K562 (cell line): ENCODE results near the gene PRRT2. TPM values are rescaled to one million over a fixed set of nuclear protein-coding genes. Genes with fewer than 3 reads are reported as not detected.
A peak's percentile ranks its signal among the peaks of the same experiment; 100 is the strongest.

Source experiments
- ATF1 ChIP-seq, 2 experiments: fragments of 450-650 bp in 1 of 2; IDR thresholded peaks; 2 replicates each; pipeline ENCODE4 v1.6.1; 2016; ENCODE audit warnings: missing compliant biosample characterization in 1 of 2, missing genetic modification characterization in 1 of 2
- ESRRA ChIP-seq: fragments of 450-650 bp; IDR thresholded peaks from 2 replicates; pipeline ENCODE4 v1.6.1; 2014; ENCODE audit warnings: low read depth, mild to moderate bottlenecking, moderate library complexity, borderline replicate concordance
- ETV6 ChIP-seq, 3 experiments: fragments of 150-350 bp in 1 of 3; sonication (generic) in 1 of 3; formaldehyde crosslinking in 1 of 3; IDR thresholded peaks; 2 replicates each; pipeline versions ENCODE4 v1.6.1 to v1.8.0; 2014 to 2022; ENCODE audit warnings: borderline replicate concordance in 2 of 3, low read depth in 2 of 3, antibody characterized with exemption in 1 of 3, low read length in 1 of 3, mild to moderate bottlenecking in 1 of 3, missing genetic modification reagents in 1 of 3
- HDGF ChIP-seq: fragments of 450-650 bp; IDR thresholded peaks from 2 replicates; pipeline ENCODE4 v1.6.1; 2016
- JUN ChIP-seq, 2 experiments: sonication (generic) in 1 of 2; formaldehyde crosslinking in 1 of 2; IDR thresholded peaks; 2 replicates each; pipeline versions ENCODE4 v1.6.1 to v1.8.0; 2012 to 2022; ENCODE audit warnings: borderline replicate concordance in 2 of 2, mild to moderate bottlenecking in 2 of 2, improper control_type of control experiment in 1 of 2, low read depth in 1 of 2, low read length in 1 of 2, missing genetic modification reagents in 1 of 2
- MAX ChIP-seq: sonication (generic); formaldehyde crosslinking; IDR thresholded peaks from 2 replicates; pipeline ENCODE4 v1.9.0; 2022; ENCODE audit warnings: mild to moderate bottlenecking, missing genetic modification reagents
- PCBP1 ChIP-seq: fragments of 200-400 bp; formaldehyde crosslinking; IDR thresholded peaks from 2 replicates; pipeline ENCODE4 v1.6.1; 2018; ENCODE audit warnings: mild to moderate bottlenecking, low read depth, low read length; ENCODE audit not compliant: poor library complexity, severe bottlenecking
- REST ChIP-seq, 2 experiments: fragments of 450-650 bp; formaldehyde crosslinking in 1 of 2; IDR thresholded peaks; 2 replicates each; pipeline versions ENCODE4 v1.4.0 to v1.6.1; 2014 to 2020; ENCODE audit warnings: mild to moderate bottlenecking in 2 of 2, borderline replicate concordance in 1 of 2, low read depth in 1 of 2
- TEAD1 ChIP-seq, 2 experiments: fragments of 450-650 bp in 1 of 2; sonication (generic) in 1 of 2; formaldehyde crosslinking; IDR thresholded peaks; 2 replicates each; pipeline versions ENCODE4 v1.4.0 to v1.8.0; 2020 to 2022; ENCODE audit warnings: mild to moderate bottlenecking in 2 of 2, missing genetic modification reagents in 1 of 2
- ZBTB7A ChIP-seq: IDR thresholded peaks from 2 replicates; pipeline ENCODE4 v1.6.1; 2011; ENCODE audit warnings: low read depth, mild to moderate bottlenecking, low read length, moderate library complexity, borderline replicate concordance; ENCODE audit not compliant: control insufficient read depth
- ZFX ChIP-seq: sonication (generic); formaldehyde crosslinking; IDR thresholded peaks from 2 replicates; pipeline ENCODE4 v1.8.0; 2022; ENCODE audit warnings: mild to moderate bottlenecking, missing genetic modification reagents, moderate library complexity
- polyA plus RNA-seq, 8 experiments: library from polyadenylated mRNA; depleted of rRNA in 4 of 8; stranded (reverse) in 5 of 8; unstranded in 3 of 8; fragments of >200 nt; fragmentation: Nextera tagmentation in 2 of 8; fragmentation: Illumina TruSeq in 1 of 8; extraction: Ambion mirVana in 2 of 8; extraction: Trizol in 1 of 8; gene quantifications; 2 replicates each; pipeline versions ENCODE4 v1.2.1 to v1.2.3, GENCODE V29; 2011 to 2014; ENCODE audit warnings: inconsistent platforms in 1 of 8, missing spikeins in 1 of 8
- total RNA-seq, 7 experiments: library from RNA; depleted of rRNA in 6 of 7; stranded (reverse); fragments of >200 nt in 6 of 7; fragmentation: Illumina TruSeq in 2 of 7; extraction: Trizol in 2 of 7; gene quantifications; 2 replicates each; pipeline versions ENCODE4 v1.2.1 to v1.2.3, GENCODE V29; 2011 to 2021; ENCODE audit warnings: low replicate concordance in 1 of 7

Gene PRRT2
- total and polyA plus RNA-seq, 9 of the 15 experiments (the other 6 are each of a cell fraction or from before 2014, with no cell fraction given), result 0.11 to 1.0 (median 0.42) TPM; not detected in 2

- TF ChIP-seq REST (IDR thresholded peaks at IDR 0.05; ENCODE audit: borderline replicate concordance) (peak; percentile 37; the same call in 1 of the 2 replicates), REST (CRISPR knock-in tag; IDR thresholded peaks at IDR 0.05; ENCODE audit: low read depth) (no peak), ZFX (CRISPR knock-in tag) (0 out of 2 replicates have a peak, but pooled peaks have one; percentile 21), TEAD1 (CRISPR knock-in tag; IDR thresholded peaks at IDR 0.05) (0 out of 4 replicates have a peak, but pooled peaks of 1 of the 2 experiments have one; percentile 36), ATF1 (CRISPR knock-in tag; IDR thresholded peaks at IDR 0.05) (no peak; the same call in 1 of the 2 replicates), ATF1 (tag; IDR thresholded peaks at IDR 0.05) (peak; percentile 87), ETV6 (IDR thresholded peaks at IDR 0.05; ENCODE audit: borderline replicate concordance in 1 of 2, low read depth in 2 of 2, low read length in 1 of 2) (no peak), ETV6 (CRISPR knock-in tag; IDR thresholded peaks at IDR 0.05; ENCODE audit: borderline replicate concordance) (no peak), MAX (CRISPR knock-in tag) (0 out of 2 replicates have a peak, but pooled peaks have one; percentile 7), PCBP1 (no peak), JUN (IDR thresholded peaks at IDR 0.05; ENCODE audit: borderline replicate concordance, low read depth, low read length) (no peak), JUN (CRISPR knock-in tag; IDR thresholded peaks at IDR 0.05; ENCODE audit: borderline replicate concordance) (0 out of 2 replicates have a peak, but pooled peaks have one; percentile 38), HDGF (peak; percentile 40; the same call in 1 of the 2 replicates), ZBTB7A (peak; percentile 57; the same call in 1 of the 2 replicates), ESRRA (0 out of 2 replicates have a peak, but pooled peaks have one; percentile 1)
Measured at GRCh38 chr16:29863669-29863984, 51.6 kb downstream of the PRRT2 start (continued).
